Astrocyte (in vitro differentiated cells and primary cell): ENCODE results near the gene STON2.

ENCODE experiments used
- CTCF ChIP-seq: IDR thresholded peaks from 2 replicates; pipeline ENCODE4 v1.5.1; 2011; ENCODE audit warnings: low read depth, mild to moderate bottlenecking, inconsistent platforms, low read length, moderate library complexity; ENCODE audit not compliant: insufficient read depth
- EZH2 ChIP-seq: IDR thresholded peaks from 2 replicates; pipeline ENCODE4 v1.6.1; 2012; ENCODE audit warnings: mild to moderate bottlenecking, low read length, inconsistent platforms; ENCODE audit not compliant: insufficient read depth

- TF ChIP-seq CTCF: no peak
- no peak for TF ChIP-seq EZH2
Observed at GRCh38 chr14:81303258-81303935, 96.7 kb downstream of the STON2 start.
